Measurements from ENCODE around the gene SLC8A3. TPM values are rescaled to one million over a fixed set of nuclear protein-coding genes. Genes with fewer than 3 reads are reported as not detected.

SLC8A3 gene
- total RNA-seq, 3 donors from 2014 or later = 0.15 to 0.21 (median 0.16) TPM

- H3K4me3 Mint-ChIP-seq = no peak overlapping the region
- DNase-seq (no peak), ATAC-seq (no peak)
These were observed 36.0 kb downstream of the SLC8A3 start for GRCh38 chr14:70152704-70153103.

GRCh38 chr14:70152081-70152480, 36.7 kb downstream of the SLC8A3 start:
- DNase-seq (no peak), ATAC-seq (no peak)
- no peaks in the 10 kb centered on the region for H3K36me3 Mint-ChIP-seq (ENCODE audit: insufficient read depth)
- H3K27me3 Mint-ChIP-seq (ENCODE audit: low read depth) = peaks cover 19% of the 10 kb centered on the region
- H3K4me1 Mint-ChIP-seq (ENCODE audit: low read depth) = no peaks in the 10 kb centered on the region
- H3K4me3 Mint-ChIP-seq = no peak overlapping the region
- H3K9me3 Mint-ChIP-seq = no peaks in the 10 kb centered on the region

More at GRCh38 chr14:70152704-70153103, 36.0 kb downstream of the SLC8A3 start:
- Mint-ChIP-seq H3K9me3 (no peaks in the 10 kb centered on the region), H3K4me1 (ENCODE audit: low read depth) (no peaks in the 10 kb centered on the region), H3K27me3 (ENCODE audit: low read depth) (peaks cover 13% of the 10 kb centered on the region), H3K36me3 (ENCODE audit: insufficient read depth) (no peaks in the 10 kb centered on the region)

GRCh38 chr14:70149596-70150165, 39.1 kb downstream of the SLC8A3 start:
- peaks cover 17% of the 10 kb centered on the region for H3K27me3 Mint-ChIP-seq (ENCODE audit: low read depth)
- ATAC-seq = no peak
- no peak overlapping the region for H3K4me3 Mint-ChIP-seq
- H3K4me1 Mint-ChIP-seq (ENCODE audit: low read depth) = no peaks in the 10 kb centered on the region
- DNase-seq = no peak
- H3K9me3 Mint-ChIP-seq = no peaks in the 10 kb centered on the region
- H3K36me3 Mint-ChIP-seq (ENCODE audit: insufficient read depth) = no peaks in the 10 kb centered on the region

GRCh38 chr14:70148911-70149595, 39.7 kb downstream of the SLC8A3 start:
- no peak for DNase-seq
- Mint-ChIP-seq H3K4me1 (ENCODE audit: low read depth) (no peaks in the 10 kb centered on the region), H3K36me3 (ENCODE audit: insufficient read depth) (no peaks in the 10 kb centered on the region), H3K4me3 (no peak overlapping the region), H3K27me3 (ENCODE audit: low read depth) (peaks cover 17% of the 10 kb centered on the region), H3K9me3 (no peaks in the 10 kb centered on the region)
- no peak for ATAC-seq

- Mint-ChIP-seq H3K4me3 (no peak overlapping the region), H3K4me1 (ENCODE audit: low read depth) (no peaks in the 10 kb centered on the region), H3K36me3 (ENCODE audit: insufficient read depth) (no peaks in the 10 kb centered on the region), H3K27me3 (ENCODE audit: low read depth) (peaks cover 18% of the 10 kb centered on the region), H3K9me3 (no peaks in the 10 kb centered on the region)
- ATAC-seq (no peak), DNase-seq (no peak)
These were observed 40.4 kb downstream of the SLC8A3 start for GRCh38 chr14:70148351-70148750.

- H3K36me3 Mint-ChIP-seq (ENCODE audit: insufficient read depth) = no peaks in the 10 kb centered on the region
- H3K4me3 Mint-ChIP-seq = no peak overlapping the region
- DNase-seq (no peak), ATAC-seq (no peak)
- peaks cover 14% of the 10 kb centered on the region for H3K27me3 Mint-ChIP-seq (ENCODE audit: low read depth)
- H3K9me3 Mint-ChIP-seq = no peaks in the 10 kb centered on the region
- no peaks in the 10 kb centered on the region for H3K4me1 Mint-ChIP-seq (ENCODE audit: low read depth)
These were observed 44.7 kb downstream of the SLC8A3 start for GRCh38 chr14:70144046-70144445.

- H3K4me1 Mint-ChIP-seq (ENCODE audit: low read depth) = no peaks in the 10 kb centered on the region
- peaks cover 13% of the 10 kb centered on the region for H3K27me3 Mint-ChIP-seq (ENCODE audit: low read depth)
- no peak for DNase-seq
- H3K36me3 Mint-ChIP-seq (ENCODE audit: insufficient read depth) = no peaks in the 10 kb centered on the region
- H3K4me3 Mint-ChIP-seq = no peak overlapping the region
- no peak for ATAC-seq
- H3K9me3 Mint-ChIP-seq = no peaks in the 10 kb centered on the region
These were observed 45.4 kb downstream of the SLC8A3 start for GRCh38 chr14:70143306-70143705.

- Mint-ChIP-seq H3K4me3 (no peak overlapping the region), H3K9me3 (no peaks in the 10 kb centered on the region), H3K27me3 (ENCODE audit: low read depth) (peaks cover 5% of the 10 kb centered on the region), H3K4me1 (ENCODE audit: low read depth) (no peaks in the 10 kb centered on the region), H3K36me3 (ENCODE audit: insufficient read depth) (no peaks in the 10 kb centered on the region)
- no peak for ATAC-seq
- no peak for DNase-seq
These were observed 48.1 kb downstream of the SLC8A3 start for GRCh38 chr14:70140614-70141013.

GRCh38 chr14:70139384-70139783, 49.4 kb downstream of the SLC8A3 start:
- ATAC-seq (no peak), DNase-seq (no peak)
- H3K9me3 Mint-ChIP-seq = no peaks in the 10 kb centered on the region
- H3K4me3 Mint-ChIP-seq = no peak overlapping the region
- no peaks in the 10 kb centered on the region for H3K4me1 Mint-ChIP-seq (ENCODE audit: low read depth)
- H3K36me3 Mint-ChIP-seq (ENCODE audit: insufficient read depth) = no peaks in the 10 kb centered on the region
- peaks cover 5% of the 10 kb centered on the region for H3K27me3 Mint-ChIP-seq (ENCODE audit: low read depth)

GRCh38 chr14:70137788-70138187, 51.0 kb downstream of the SLC8A3 start:
- no peaks in the 10 kb centered on the region for H3K4me1 Mint-ChIP-seq (ENCODE audit: low read depth)
- H3K27me3 Mint-ChIP-seq (ENCODE audit: low read depth) = no peaks in the 10 kb centered on the region
- ATAC-seq (no peak), DNase-seq (no peak)
- no peaks in the 10 kb centered on the region for H3K36me3 Mint-ChIP-seq (ENCODE audit: insufficient read depth)
- H3K4me3 Mint-ChIP-seq = no peak overlapping the region
- H3K9me3 Mint-ChIP-seq = no peaks in the 10 kb centered on the region

GRCh38 chr14:70133461-70133860, 55.3 kb downstream of the SLC8A3 start:
- no peak for ATAC-seq
- peaks cover 14% of the 10 kb centered on the region for H3K27me3 Mint-ChIP-seq (ENCODE audit: low read depth)
- H3K9me3 Mint-ChIP-seq = no peaks in the 10 kb centered on the region
- DNase-seq = no peak
- no peaks in the 10 kb centered on the region for H3K36me3 Mint-ChIP-seq (ENCODE audit: insufficient read depth)
- H3K4me3 Mint-ChIP-seq = no peak overlapping the region
- H3K4me1 Mint-ChIP-seq (ENCODE audit: low read depth) = no peaks in the 10 kb centered on the region

GRCh38 chr14:70130482-70130881, 58.3 kb downstream of the SLC8A3 start:
- Mint-ChIP-seq H3K9me3 (no peaks in the 10 kb centered on the region), H3K27me3 (ENCODE audit: low read depth) (peaks cover 19% of the 10 kb centered on the region), H3K4me3 (no peak overlapping the region), H3K4me1 (ENCODE audit: low read depth) (no peaks in the 10 kb centered on the region), H3K36me3 (ENCODE audit: insufficient read depth) (no peaks in the 10 kb centered on the region)
- ATAC-seq (no peak), DNase-seq (no peak)

GRCh38 chr14:70127186-70127585, 61.6 kb downstream of the SLC8A3 start:
- no peaks in the 10 kb centered on the region for H3K36me3 Mint-ChIP-seq (ENCODE audit: insufficient read depth)

GRCh38 chr14:70123796-70124195, 65.0 kb downstream of the SLC8A3 start:
- peaks cover 10% of the 10 kb centered on the region for H3K27me3 Mint-ChIP-seq (ENCODE audit: low read depth)
- H3K4me3 Mint-ChIP-seq = no peak overlapping the region
- H3K4me1 Mint-ChIP-seq (ENCODE audit: low read depth) = no peaks in the 10 kb centered on the region
- no peak for DNase-seq
- H3K9me3 Mint-ChIP-seq = no peaks in the 10 kb centered on the region
- no peak for ATAC-seq
- no peaks in the 10 kb centered on the region for H3K36me3 Mint-ChIP-seq (ENCODE audit: insufficient read depth)

More at GRCh38 chr14:70127186-70127585, 61.6 kb downstream of the SLC8A3 start:
- H3K9me3 Mint-ChIP-seq = no peaks in the 10 kb centered on the region
- no peak overlapping the region for H3K4me3 Mint-ChIP-seq
- DNase-seq (no peak), ATAC-seq (no peak)
- H3K27me3 Mint-ChIP-seq (ENCODE audit: low read depth) = peaks cover 23% of the 10 kb centered on the region
- H3K4me1 Mint-ChIP-seq (ENCODE audit: low read depth) = no peaks in the 10 kb centered on the region

GRCh38 chr14:70121521-70121920, 67.2 kb downstream of the SLC8A3 start:
- DNase-seq = no peak
- ATAC-seq = no peak
- Mint-ChIP-seq H3K4me1 (ENCODE audit: low read depth) (no peaks in the 10 kb centered on the region), H3K27me3 (ENCODE audit: low read depth) (peaks cover 4% of the 10 kb centered on the region), H3K36me3 (ENCODE audit: insufficient read depth) (no peaks in the 10 kb centered on the region), H3K4me3 (no peak overlapping the region), H3K9me3 (no peaks in the 10 kb centered on the region)
